Activated CD4-positive, alpha-beta T cell treated with anti-CD3 and anti-CD28 coated beads, Interleukin-2, amount 10 ng/mL, durations not matched to agents 7 days and 5 days (primary cell): ENCODE measurements around the gene C16orf78. TPM values are rescaled to one million over a fixed set of nuclear protein-coding genes. Genes with fewer than 3 reads are reported as not detected.
A peak's percentile ranks its signal among the peaks of the same experiment; 100 is the strongest.

Source experiments
- CTCF ChIA-PET: fragments of 350-600 bp; sonication (Branson Sonifier 250); formaldehyde crosslinking; loops from one replicate; lab custom pipeline; 2021; ENCODE audit warnings: antibody characterized with exemption; lab: Charles Lee
- POLR2A ChIA-PET: fragments of 350-600 bp; sonication (Branson Sonifier 250); formaldehyde crosslinking; loops from one replicate; lab custom pipeline; 2021; ENCODE audit warnings: antibody characterized with exemption; lab: Charles Lee
- DNase-seq: peaks from one replicate; pipeline ENCODE4 v3.0.0-alpha.2; 2020
- H3K27ac Mint-ChIP-seq: one replicate; pipeline ENCODE4 v1.8.0; 2021; ENCODE audit warnings: mild to moderate bottlenecking, moderate library complexity, mixed read lengths
- H3K27me3 Mint-ChIP-seq: one replicate; pipeline ENCODE4 v1.8.0; 2021; ENCODE audit warnings: mixed read lengths
- H3K36me3 Mint-ChIP-seq: one replicate; pipeline ENCODE4 v1.8.0; 2021; ENCODE audit warnings: low read depth, mixed read lengths
- H3K4me1 Mint-ChIP-seq: one replicate; pipeline ENCODE4 v1.8.0; 2021; ENCODE audit warnings: mixed read lengths
- H3K4me3 Mint-ChIP-seq: one replicate; pipeline ENCODE4 v1.8.0; 2021; ENCODE audit warnings: mild to moderate bottlenecking, moderate library complexity, mixed read lengths
- H3K9me3 Mint-ChIP-seq: one replicate; pipeline ENCODE4 v1.8.0; 2021; ENCODE audit warnings: mixed read lengths
- total RNA-seq, 2 experiments: library from RNA; stranded (reverse); gene quantifications; one replicate each; pipeline ENCODE4 v1.2.3, GENCODE V29; 2021

Gene C16orf78
- total RNA-seq, 2 experiments from 2014 or later = not detected

GRCh38 chr16:49342336-49343265 lies 31.0 kb upstream of the C16orf78 start:
- Mint-ChIP-seq H3K4me1 (no peaks in the 10 kb centered on the region), H3K4me3 (no peak overlapping the region), H3K27me3 (no peaks in the 10 kb centered on the region), H3K27ac (no peak overlapping the region), H3K9me3 (no peaks in the 10 kb centered on the region), H3K36me3 (no peaks in the 10 kb centered on the region)
- no peak for DNase-seq
- POLR2A ChIA-PET = no interaction called here
- CTCF ChIA-PET = no interaction called here

DNA sequence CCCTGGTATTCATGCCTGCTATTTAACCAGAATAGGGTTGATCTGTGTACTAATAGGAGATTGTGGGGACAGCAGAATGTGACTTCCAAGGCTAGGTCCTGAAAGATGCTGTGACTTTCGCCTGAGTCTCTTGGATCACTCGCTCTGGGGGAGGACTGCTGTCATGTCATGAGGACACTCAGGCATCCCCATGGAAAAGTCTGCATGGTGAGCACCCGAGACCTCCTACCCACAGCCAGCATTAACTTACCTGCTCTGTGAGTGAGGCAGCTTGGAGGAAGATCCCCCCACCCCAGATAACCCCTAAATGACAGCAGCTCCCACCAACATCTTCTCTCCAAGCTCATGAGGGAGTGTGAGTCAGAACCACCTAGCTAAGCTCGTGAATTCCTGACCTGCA lies 30.3 kb upstream of the C16orf78 start:
- H3K4me1 Mint-ChIP-seq = no peaks in the 10 kb centered on the region
- H3K36me3 Mint-ChIP-seq = no peaks in the 10 kb centered on the region
- ChIA-PET CTCF (no interaction called here), POLR2A (no interaction called here)
- DNase-seq = no peak
- H3K27me3 Mint-ChIP-seq = no peaks in the 10 kb centered on the region
- no peak overlapping the region for H3K4me3 Mint-ChIP-seq
- H3K9me3 Mint-ChIP-seq = no peaks in the 10 kb centered on the region
- H3K27ac Mint-ChIP-seq = no peak overlapping the region

- Mint-ChIP-seq H3K4me3 (no peak overlapping the region), H3K27me3 (no peaks in the 10 kb centered on the region)
Measured at GRCh38 chr16:49344401-49344800, 29.2 kb upstream of the C16orf78 start.

GRCh38 chr16:49345829-49346228 lies 27.8 kb upstream of the C16orf78 start:
- Mint-ChIP-seq H3K36me3 (no peaks in the 10 kb centered on the region), H3K9me3 (no peaks in the 10 kb centered on the region), H3K4me1 (no peaks in the 10 kb centered on the region), H3K4me3 (no peak overlapping the region), H3K27ac (no peak overlapping the region), H3K27me3 (peaks cover under 1% of the 10 kb centered on the region)
- CTCF ChIA-PET = no interaction called here
- DNase-seq = peak; percentile 14
- POLR2A ChIA-PET = no interaction called here

More at GRCh38 chr16:49344401-49344800, 29.2 kb upstream of the C16orf78 start:
- no peaks in the 10 kb centered on the region for H3K4me1 Mint-ChIP-seq
- H3K27ac Mint-ChIP-seq = no peak overlapping the region
- no peaks in the 10 kb centered on the region for H3K36me3 Mint-ChIP-seq
- CTCF ChIA-PET = no interaction called here
- POLR2A ChIA-PET = no interaction called here
- H3K9me3 Mint-ChIP-seq = no peaks in the 10 kb centered on the region
- no peak for DNase-seq

- Mint-ChIP-seq H3K9me3 (no peaks in the 10 kb centered on the region), H3K36me3 (no peaks in the 10 kb centered on the region), H3K27me3 (peaks cover 1% of the 10 kb centered on the region), H3K4me3 (no peak overlapping the region), H3K4me1 (no peaks in the 10 kb centered on the region), H3K27ac (no peak overlapping the region)
- ChIA-PET CTCF (no interaction called here), POLR2A (no interaction called here)
- no peak for DNase-seq
Measured at GRCh38 chr16:49346459-49346858, 27.1 kb upstream of the C16orf78 start.

GRCh38 chr16:49347476-49347875 lies 26.1 kb upstream of the C16orf78 start:
- peaks cover 1% of the 10 kb centered on the region for H3K27me3 Mint-ChIP-seq
- no peaks in the 10 kb centered on the region for H3K4me1 Mint-ChIP-seq
- no peak overlapping the region for H3K4me3 Mint-ChIP-seq
- ChIA-PET CTCF (interaction anchor here (0.7 kb wide), 1 partner anchor 10 kb away, joined by 3 read pairs; no protein-coding TSS in a partner anchor), POLR2A (no interaction called here)
- DNase-seq = no peak
- H3K9me3 Mint-ChIP-seq = no peaks in the 10 kb centered on the region
- no peak overlapping the region for H3K27ac Mint-ChIP-seq
- H3K36me3 Mint-ChIP-seq = no peaks in the 10 kb centered on the region

DNA sequence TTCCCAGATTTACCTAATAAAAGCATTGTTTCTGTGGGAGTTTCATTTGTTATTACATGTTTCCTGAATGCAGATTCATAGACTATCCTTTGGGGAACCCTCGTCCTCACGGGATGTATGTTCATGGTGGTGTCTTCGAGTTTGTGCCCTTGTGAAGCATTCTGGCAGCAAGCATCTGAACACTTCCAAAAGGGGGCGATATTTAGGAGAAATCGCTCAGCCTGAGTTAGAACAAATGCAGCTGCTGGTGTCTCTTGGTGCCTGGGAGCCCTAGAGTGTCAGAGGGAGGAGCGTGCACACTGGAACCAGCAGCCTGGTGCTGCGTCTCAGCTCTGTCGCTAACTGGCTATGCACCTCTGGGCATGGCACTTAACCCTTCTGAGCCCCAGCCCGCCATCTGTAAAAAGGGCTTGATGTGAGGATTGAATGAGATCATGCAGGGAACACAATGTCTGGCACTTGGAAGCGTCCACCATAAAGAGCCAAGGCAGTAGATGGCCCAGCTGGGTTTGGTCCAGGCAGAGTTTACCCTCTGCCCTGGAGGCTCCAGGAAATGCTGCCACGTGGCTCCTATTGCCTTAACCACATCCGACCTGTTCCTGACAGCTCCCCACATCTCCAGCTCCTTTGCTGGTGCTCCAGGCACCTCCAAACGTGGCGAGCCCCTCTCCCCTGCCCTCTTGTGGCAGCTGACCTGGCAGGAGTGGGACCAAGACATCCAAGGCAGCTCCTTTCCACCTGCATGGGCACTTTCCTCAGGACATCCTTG lies 25.0 kb upstream of the C16orf78 start:
- no peaks in the 10 kb centered on the region for H3K4me1 Mint-ChIP-seq
- H3K36me3 Mint-ChIP-seq = no peaks in the 10 kb centered on the region
- DNase-seq = no peak
- no peak overlapping the region for H3K4me3 Mint-ChIP-seq
- peaks cover 1% of the 10 kb centered on the region for H3K27me3 Mint-ChIP-seq
- ChIA-PET POLR2A (no interaction called here), CTCF (no interaction called here)
- no peaks in the 10 kb centered on the region for H3K9me3 Mint-ChIP-seq
- no peak overlapping the region for H3K27ac Mint-ChIP-seq

- Mint-ChIP-seq H3K9me3 (no peaks in the 10 kb centered on the region), H3K27me3 (peaks cover 1% of the 10 kb centered on the region), H3K27ac (no peak overlapping the region), H3K4me3 (no peak overlapping the region), H3K4me1 (no peaks in the 10 kb centered on the region), H3K36me3 (no peaks in the 10 kb centered on the region)
- POLR2A ChIA-PET = no interaction called here
- CTCF ChIA-PET = no interaction called here
- DNase-seq = no peak
Measured at GRCh38 chr16:49349446-49350168, 24.0 kb upstream of the C16orf78 start.

GRCh38 chr16:49350265-49351095 lies 23.1 kb upstream of the C16orf78 start:
- peak; percentile 54 for DNase-seq
- Mint-ChIP-seq H3K9me3 (no peaks in the 10 kb centered on the region), H3K36me3 (no peaks in the 10 kb centered on the region), H3K27ac (no peak overlapping the region), H3K4me1 (no peaks in the 10 kb centered on the region), H3K4me3 (no peak overlapping the region), H3K27me3 (peaks cover 1% of the 10 kb centered on the region)
- POLR2A ChIA-PET = no interaction called here
- CTCF ChIA-PET = no interaction called here

- Mint-ChIP-seq H3K36me3 (no peaks in the 10 kb centered on the region), H3K27me3 (peaks cover 1% of the 10 kb centered on the region)
Measured at GRCh38 chr16:49351096-49351487, 22.5 kb upstream of the C16orf78 start.

DNA sequence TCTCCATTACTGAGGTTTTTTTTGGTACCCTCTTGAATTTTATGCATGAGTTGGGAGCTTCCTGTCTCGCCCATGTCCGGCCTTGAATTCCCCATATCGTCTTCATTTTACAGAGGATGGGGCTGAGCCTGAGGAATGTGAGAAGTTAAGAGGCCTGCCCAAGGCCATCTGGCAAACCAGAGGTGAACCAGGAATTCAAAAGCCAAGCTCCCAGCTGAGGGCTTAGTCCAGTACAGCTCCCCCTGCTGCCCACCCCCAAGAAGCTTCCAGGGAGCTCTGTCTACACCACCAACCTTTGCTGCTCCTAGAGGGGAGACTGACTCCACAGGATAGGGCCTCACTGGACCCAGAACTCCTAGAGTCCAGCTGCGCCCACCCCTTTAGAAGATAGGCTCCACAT lies 20.7 kb upstream of the C16orf78 start:
- no peak for DNase-seq
- ChIA-PET CTCF (interaction anchor here (0.6 kb wide), 2 partner anchors 260 to 883 kb away, joined by 3 read pairs; no protein-coding TSS in a partner anchor), POLR2A (no interaction called here)
- no peaks in the 10 kb centered on the region for H3K4me1 Mint-ChIP-seq
- H3K27ac Mint-ChIP-seq = no peak overlapping the region
- H3K9me3 Mint-ChIP-seq = no peaks in the 10 kb centered on the region
- H3K36me3 Mint-ChIP-seq = no peaks in the 10 kb centered on the region
- no peak overlapping the region for H3K4me3 Mint-ChIP-seq
- H3K27me3 Mint-ChIP-seq = peaks cover 1% of the 10 kb centered on the region

More at GRCh38 chr16:49351096-49351487, 22.5 kb upstream of the C16orf78 start:
- Mint-ChIP-seq H3K4me3 (no peak overlapping the region), H3K27ac (no peak overlapping the region), H3K4me1 (no peaks in the 10 kb centered on the region), H3K9me3 (no peaks in the 10 kb centered on the region)
- POLR2A ChIA-PET = no interaction called here
- CTCF ChIA-PET = no interaction called here
- DNase-seq = no peak

DNA sequence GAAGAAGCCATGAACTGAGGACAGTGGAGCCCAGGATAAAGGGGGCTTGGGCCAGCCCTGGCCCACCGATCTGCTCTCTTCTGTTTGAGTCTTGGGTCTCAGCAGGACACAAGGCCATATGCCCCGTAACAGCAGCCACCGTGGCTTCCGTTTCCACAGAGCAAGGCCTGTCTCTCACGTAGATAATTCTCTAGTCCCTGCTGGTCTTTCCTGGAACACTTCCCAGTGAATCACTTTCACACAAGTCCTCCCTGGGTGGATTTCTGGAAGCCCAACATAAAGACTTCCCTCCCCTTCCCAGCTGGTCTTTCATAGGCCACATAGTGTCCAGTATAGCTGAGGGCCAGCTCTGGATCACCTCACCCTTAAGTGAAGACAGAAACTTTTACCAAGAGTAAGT lies 19.9 kb upstream of the C16orf78 start:
- Mint-ChIP-seq H3K9me3 (no peaks in the 10 kb centered on the region), H3K4me1 (no peaks in the 10 kb centered on the region), H3K27ac (no peak overlapping the region), H3K27me3 (peaks cover 1% of the 10 kb centered on the region), H3K36me3 (no peaks in the 10 kb centered on the region), H3K4me3 (no peak overlapping the region)
- CTCF ChIA-PET = no interaction called here
- POLR2A ChIA-PET = no interaction called here
- DNase-seq = no peak
